ENCODE data around the gene MPP3.

MPP3 gene

GRCh38 chr17:43832168-43832975 is 574 bp downstream of the MPP3 start:
- DNase-seq (ENCODE audit: low read depth in 3 of 3, low spot score in 1 of 3), result no peak

DNA sequence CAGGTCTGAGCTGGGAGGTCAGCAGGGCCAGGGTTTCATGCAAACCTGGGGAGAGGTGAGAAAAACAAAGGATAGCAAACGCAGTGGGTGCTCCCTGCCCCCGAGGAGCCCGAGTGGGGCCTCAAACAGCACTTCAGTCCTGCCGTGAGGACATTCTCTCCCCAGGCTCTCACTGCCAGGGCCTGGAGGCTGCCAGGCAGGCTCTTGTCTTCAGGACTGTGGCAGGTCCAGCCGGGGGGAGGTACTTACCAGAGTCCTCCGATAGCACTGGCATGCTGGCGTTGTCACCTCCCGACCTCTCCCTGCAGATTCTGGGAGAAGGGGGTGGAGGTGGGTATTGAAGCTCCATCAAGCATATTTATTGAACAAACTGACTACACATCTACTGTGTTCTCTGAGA is 1.3 kb downstream of the MPP3 start:
- no peak for DNase-seq (ENCODE audit: low read depth in 3 of 3, low spot score in 1 of 3)

DNA sequence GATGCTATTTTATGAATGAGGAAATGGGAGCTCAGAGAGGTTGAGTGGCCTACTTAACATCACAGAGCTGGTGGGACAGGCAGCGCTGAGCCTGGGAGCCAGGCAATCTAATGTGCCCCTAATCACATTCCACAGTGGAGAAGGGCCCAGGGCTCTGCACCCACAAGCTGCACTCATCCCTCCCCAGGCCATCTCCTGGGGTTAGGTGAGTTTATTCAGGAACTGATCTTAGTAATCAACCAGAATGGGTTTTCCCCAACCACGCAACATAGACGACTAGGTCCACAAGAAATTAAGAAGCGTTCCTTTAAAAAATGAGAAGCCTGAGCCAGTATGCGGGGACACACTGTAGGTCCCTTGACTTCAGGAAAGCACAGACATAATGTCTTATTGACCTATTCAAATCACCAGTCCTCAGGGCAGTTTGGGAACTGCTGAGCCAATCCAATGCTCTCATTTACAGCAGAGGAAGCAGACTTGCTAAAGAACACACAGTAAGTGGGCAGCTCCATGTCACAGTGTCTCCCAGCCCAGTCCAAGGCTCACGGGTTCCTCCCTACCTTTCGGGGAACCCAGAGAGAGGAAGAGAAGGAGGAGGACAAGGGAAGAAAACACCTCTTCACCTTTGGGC is 2.3 kb downstream of the MPP3 start:
- DNase-seq (ENCODE audit: low read depth in 3 of 3, low spot score in 1 of 3), result no peak

DNA sequence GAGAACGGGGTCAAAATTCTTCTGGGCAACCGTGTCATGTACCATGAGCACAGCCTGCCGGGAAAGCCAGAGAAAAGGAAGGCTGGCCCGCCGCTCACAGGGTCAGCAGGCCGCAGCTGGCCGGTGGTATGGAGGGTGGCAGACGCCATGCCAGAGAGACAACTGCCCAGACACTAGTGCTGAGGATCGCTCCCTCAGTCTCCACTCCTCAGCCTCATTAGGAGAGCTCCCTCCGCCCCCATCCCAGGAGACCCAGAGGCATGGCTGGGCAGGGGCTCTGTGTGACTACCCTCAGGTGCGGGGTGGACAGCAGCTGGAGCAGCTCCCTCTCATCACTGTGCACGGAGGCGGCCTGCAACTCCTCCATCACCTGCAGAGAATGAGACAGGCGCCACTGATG is 3.2 kb downstream of the MPP3 start:
- no peak for DNase-seq (ENCODE audit: low read depth in 3 of 3, low spot score in 1 of 3)

DNA sequence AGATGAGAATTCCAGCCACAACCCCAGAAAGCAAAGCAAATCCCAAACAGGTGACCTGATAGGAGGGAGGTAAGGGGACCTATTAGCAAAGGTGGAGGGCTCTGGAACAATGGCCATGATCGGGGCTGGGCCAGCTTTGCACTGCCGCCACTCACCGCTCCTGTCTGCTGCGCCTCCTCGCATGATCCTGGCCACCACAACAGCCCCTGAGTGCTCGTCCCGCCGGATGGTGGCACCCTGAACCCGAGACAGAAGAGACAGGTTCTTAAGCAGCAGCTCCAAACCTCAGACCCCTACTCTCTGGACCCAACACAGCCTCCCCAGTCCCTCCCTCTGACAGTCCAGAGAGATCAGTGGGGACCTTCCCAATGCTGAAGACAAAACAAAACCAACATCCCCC is 5.3 kb downstream of the MPP3 start:
- DNase-seq (ENCODE audit: low read depth in 3 of 3, low spot score in 1 of 3), result no peak

GRCh38 chr17:43826206-43826605 is 6.7 kb downstream of the MPP3 start:
- DNase-seq (ENCODE audit: low read depth in 3 of 3, low spot score in 1 of 3), result no peak

GRCh38 chr17:43825567-43825966 is 7.4 kb downstream of the MPP3 start:
- no peak for DNase-seq (ENCODE audit: low read depth in 3 of 3, low spot score in 1 of 3)

- no peak for DNase-seq (ENCODE audit: low read depth in 3 of 3, low spot score in 1 of 3)
Observed at GRCh38 chr17:43823350-43824084, 9.4 kb downstream of the MPP3 start.

GRCh38 chr17:43822570-43823190 is 10.3 kb downstream of the MPP3 start:
- no peak for DNase-seq (ENCODE audit: low read depth in 3 of 3, low spot score in 1 of 3)

GRCh38 chr17:43820759-43821158 is 12.2 kb downstream of the MPP3 start:
- no peak for DNase-seq (ENCODE audit: low read depth in 3 of 3, low spot score in 1 of 3)

DNA sequence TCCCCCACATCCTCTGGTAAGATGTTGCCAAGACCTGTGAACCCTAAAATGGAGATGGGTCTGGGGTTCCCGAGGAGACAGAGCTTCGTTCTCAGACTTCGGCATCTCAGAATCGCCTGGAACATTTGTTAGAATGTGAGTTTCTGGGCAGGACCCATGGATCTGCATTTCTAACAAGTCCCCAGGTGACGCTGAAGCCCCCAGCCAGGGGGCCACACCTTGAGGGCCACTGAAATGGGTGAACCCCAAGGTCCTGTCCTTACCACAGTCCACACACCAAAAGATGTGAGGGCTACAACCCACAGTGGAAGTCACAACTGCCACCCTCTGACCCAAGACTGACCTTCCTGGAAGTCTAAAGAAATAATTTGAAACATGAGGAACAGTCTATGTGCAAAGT is 14.0 kb downstream of the MPP3 start:
- no peak for DNase-seq (ENCODE audit: low read depth in 3 of 3, low spot score in 1 of 3)

DNA sequence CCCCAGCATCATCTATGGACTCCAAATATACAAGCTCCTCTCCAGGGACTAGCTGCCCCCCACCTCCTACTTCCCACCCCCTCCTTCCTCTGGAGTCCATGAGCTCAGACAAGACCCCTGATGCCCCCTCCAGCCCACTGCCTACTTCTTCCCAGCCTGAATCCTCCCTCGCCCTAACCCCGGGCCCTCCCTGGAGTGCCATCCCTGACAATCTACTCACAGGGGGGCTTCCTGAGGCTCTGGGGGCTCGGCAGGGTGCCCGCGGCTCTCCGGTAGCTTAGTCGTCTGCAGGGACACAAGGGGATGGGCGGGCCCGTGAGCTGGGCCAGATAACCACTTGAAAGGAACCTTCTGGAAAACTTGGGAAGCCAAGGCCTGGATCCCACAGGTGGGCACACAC is 15.1 kb downstream of the MPP3 start:
- DNase-seq (ENCODE audit: low read depth in 3 of 3, low spot score in 1 of 3), result no peak

DNA sequence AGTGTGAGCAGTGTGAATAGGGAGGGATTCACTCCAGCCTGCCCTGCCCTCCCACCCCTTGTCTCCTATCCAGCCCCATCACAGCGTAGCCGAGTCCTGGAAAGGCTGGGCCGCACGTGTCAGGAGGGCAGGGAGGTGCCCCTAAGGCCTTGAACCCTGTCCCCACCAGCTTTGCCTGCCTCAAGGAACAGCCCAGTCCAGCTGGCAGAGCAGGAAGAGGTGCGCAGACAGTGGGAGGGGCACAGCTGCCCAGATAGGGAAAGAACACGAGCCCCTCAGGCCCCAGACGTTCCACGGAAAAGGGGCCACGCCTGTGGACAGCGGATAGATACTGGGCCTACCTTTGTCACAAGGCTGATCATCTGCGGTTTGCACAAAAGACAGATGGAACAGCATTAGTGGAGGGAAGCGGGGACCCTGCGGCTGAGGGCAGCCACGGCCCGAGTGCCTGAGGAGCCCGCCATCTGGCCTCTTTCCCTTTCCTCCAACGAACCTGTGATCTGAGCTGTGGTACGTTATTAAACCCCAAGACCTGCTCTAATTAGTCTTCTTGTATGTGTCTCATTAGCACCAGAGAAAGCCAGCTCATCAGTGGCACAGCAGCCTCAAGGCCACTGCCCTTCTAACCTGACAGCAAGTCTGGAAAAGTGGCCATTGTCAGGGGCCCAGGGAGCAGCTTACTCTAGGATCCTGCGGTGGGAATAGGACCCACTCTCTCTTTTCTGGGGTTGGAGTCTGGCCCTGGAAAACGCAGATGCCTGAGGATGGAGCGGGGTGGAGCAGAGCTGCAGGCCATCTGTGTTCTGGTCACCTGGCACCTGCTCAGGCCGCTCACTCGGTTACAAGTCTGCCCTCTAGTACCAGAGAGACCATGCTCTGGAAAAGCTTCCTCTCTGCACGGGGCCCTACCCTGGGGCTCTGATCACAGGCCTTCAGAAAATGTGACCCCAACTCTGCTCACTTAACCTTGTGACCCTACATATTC is 16.3 kb downstream of the MPP3 start:
- DNase-seq (ENCODE audit: low read depth in 3 of 3, low spot score in 1 of 3), result no peak

GRCh38 chr17:43814714-43815113 is 18.2 kb downstream of the MPP3 start:
- DNase-seq (ENCODE audit: low read depth in 3 of 3, low spot score in 1 of 3), result no peak

GRCh38 chr17:43814026-43814425 is 18.9 kb downstream of the MPP3 start:
- DNase-seq (ENCODE audit: low read depth in 3 of 3, low spot score in 1 of 3), result no peak

- no peak for DNase-seq (ENCODE audit: low read depth in 3 of 3, low spot score in 1 of 3)
Observed at GRCh38 chr17:43813386-43813785, 19.6 kb downstream of the MPP3 start.

DNA sequence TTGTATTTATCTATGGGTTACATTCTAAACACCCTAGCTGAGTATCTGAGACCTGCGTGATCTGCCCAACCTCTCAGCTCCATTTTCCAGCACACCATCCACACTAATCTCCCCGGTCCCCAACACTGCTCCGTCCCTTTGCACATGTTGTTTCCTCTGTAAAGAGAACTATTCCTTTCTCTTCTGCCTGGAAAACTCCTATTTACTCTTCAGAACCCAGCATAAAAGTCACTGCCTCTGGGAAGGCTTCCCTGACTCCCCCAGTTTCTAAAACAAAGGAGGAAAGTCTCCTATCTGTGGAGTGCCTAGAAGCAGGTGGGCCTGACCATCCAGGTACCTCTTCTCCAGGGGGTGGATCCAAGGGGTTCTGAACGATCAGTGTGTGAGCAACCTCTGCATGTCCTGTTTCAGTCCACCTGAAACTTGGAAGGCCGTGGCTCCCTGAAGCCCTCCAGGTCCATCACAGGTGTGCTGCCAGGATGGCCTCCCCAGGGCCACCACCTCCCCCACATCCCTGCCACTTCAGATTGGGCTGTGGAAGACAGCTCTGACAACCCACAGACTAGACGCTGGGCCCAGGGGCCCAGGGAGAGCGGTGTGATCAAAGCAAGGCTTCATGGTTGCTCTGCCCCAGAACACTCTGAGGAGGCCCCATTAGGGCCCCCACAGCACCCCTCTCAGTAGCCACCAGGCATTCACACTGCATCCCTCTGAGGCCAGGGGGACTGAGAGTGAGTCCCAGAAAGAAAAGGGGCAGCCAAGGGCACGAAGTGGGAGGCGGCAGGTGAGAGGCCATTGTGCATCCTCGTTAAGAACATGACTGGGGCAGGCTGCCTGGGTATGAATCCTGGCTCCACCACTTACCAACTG is 20.3 kb downstream of the MPP3 start:
- DNase-seq (ENCODE audit: low read depth in 3 of 3, low spot score in 1 of 3), result no peak

- no peak for DNase-seq (ENCODE audit: low read depth in 3 of 3, low spot score in 1 of 3)
Observed at GRCh38 chr17:43810823-43811222, 22.1 kb downstream of the MPP3 start.

DNA sequence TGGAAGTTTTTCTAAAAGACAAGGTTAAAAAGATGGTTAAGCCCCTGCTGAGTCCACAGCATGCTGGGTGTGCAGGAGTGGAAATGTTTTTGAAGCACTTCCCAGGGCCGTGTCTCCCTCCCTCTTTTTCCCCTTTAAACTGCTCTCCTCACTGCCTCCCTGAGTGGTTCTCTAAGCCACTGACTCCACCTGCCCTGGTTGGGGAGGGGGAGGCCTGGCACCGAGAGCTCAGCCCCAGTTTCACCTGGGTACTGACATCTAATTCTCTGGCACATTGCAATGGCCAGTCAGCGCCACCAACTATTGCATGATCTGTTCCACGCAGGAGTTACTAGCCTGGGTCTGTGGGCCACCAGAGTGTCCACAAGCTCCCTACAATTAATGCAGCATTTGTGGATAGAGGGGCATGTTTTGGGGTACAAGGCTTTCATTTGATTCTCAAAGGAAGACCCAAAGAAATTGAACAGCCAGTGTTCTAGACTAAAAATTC is 22.7 kb downstream of the MPP3 start:
- no peak for DNase-seq (ENCODE audit: low read depth in 3 of 3, low spot score in 1 of 3)
